ENCODE data around the gene SHCBP1L.

GRCh38 chr1:182995894-182996293 is 42.9 kb upstream of the SHCBP1L start:
- TF ChIP-seq TAF1 (conservative IDR thresholded peaks at IDR 0.05), result no peak
- no peak for TF ChIP-seq CTCF (IDR thresholded peaks at IDR 0.05; ENCODE audit: low read depth, low read length, missing input control)
- no peak for TF ChIP-seq REST (IDR thresholded peaks at IDR 0.05)
- TF ChIP-seq SP1 (IDR thresholded peaks at IDR 0.05), result no peak
- TF ChIP-seq YY1 (IDR thresholded peaks at IDR 0.05), result no peak
- no peak for TF ChIP-seq EGR1 (IDR thresholded peaks at IDR 0.05; ENCODE audit: low read depth in 2 of 2)
- TF ChIP-seq ZBTB33 (IDR thresholded peaks at IDR 0.05), result no peak
- TF ChIP-seq JUND (IDR thresholded peaks at IDR 0.05), result no peak
- no peak for TF ChIP-seq FOXA1 (IDR thresholded peaks at IDR 0.05)
- no peak for TF ChIP-seq MAX (IDR thresholded peaks at IDR 0.05)
- no peak for TF ChIP-seq GABPA (IDR thresholded peaks at IDR 0.05 in 1 of 2, conservative IDR thresholded peaks at IDR 0.05 in 1 of 2)
- TF ChIP-seq RAD21 (IDR thresholded peaks at IDR 0.05), result no peak
- TF ChIP-seq ATF3 (IDR thresholded peaks at IDR 0.05), result no peak
- TF ChIP-seq HNF4A (conservative IDR thresholded peaks at IDR 0.05), result no peak
